ENCODE results near the gene SERPINA1. TPM values are rescaled to one million over a fixed set of nuclear protein-coding genes. Genes with fewer than 3 reads are reported as not detected.
A peak's percentile ranks its signal among the peaks of the same experiment; 100 is the strongest.

SERPINA1 gene
- total and polyA plus RNA-seq, 2 of the 13 experiments (the other 11 are each of a cell fraction or from before 2014, with no cell fraction given) = 3,266 to 11,015 TPM

- TF ChIP-seq, protein P1, sequence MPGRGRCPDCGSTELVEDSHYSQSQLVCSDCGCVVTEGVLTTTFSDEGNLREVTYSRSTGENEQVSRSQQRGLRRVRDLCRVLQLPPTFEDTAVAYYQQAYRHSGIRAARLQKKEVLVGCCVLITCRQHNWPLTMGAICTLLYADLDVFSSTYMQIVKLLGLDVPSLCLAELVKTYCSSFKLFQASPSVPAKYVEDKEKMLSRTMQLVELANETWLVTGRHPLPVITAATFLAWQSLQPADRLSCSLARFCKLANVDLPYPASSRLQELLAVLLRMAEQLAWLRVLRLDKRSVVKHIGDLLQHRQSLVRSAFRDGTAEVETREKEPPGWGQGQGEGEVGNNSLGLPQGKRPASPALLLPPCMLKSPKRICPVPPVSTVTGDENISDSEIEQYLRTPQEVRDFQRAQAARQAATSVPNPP (CRISPR knock-in tag; IDR thresholded peaks at IDR 0.05) = peak; percentile 70; the same call in 1 of the 2 replicates
- peak; percentile 88 for TF ChIP-seq ARNTL (CRISPR knock-in tag; IDR thresholded peaks at IDR 0.05)
- TF ChIP-seq TEAD2 (CRISPR knock-in tag; IDR thresholded peaks at IDR 0.05) = no peak
- TF ChIP-seq ZNF891 (CRISPR knock-in tag; IDR thresholded peaks at IDR 0.05) = peak; percentile 92
- TF ChIP-seq RBM39 (IDR thresholded peaks at IDR 0.05; ENCODE audit: low read depth, low read length, poor library complexity, severe bottlenecking) = peak; percentile 74
- no peak for TF ChIP-seq MTA3 (CRISPR knock-in tag; IDR thresholded peaks at IDR 0.05)
- peak; percentile 48; the same call in 1 of the 2 replicates for TF ChIP-seq IRF2 (CRISPR knock-in tag; IDR thresholded peaks at IDR 0.05)
- TF ChIP-seq ISL2 (CRISPR knock-in tag; IDR thresholded peaks at IDR 0.05) = peak; percentile 91
- TF ChIP-seq MEF2D (CRISPR knock-in tag; IDR thresholded peaks at IDR 0.05) = peak; percentile 94
- peak; percentile 68; the same call in 1 of the 2 replicates for TF ChIP-seq BRCA1 (CRISPR knock-in tag; IDR thresholded peaks at IDR 0.05)
- TF ChIP-seq FIP1L1 (IDR thresholded peaks at IDR 0.05; ENCODE audit: borderline replicate concordance, insufficient read depth, low read depth, low read length) = peak; percentile 51; the same call in 1 of the 2 replicates
- TF ChIP-seq RFXANK (CRISPR knock-in tag; IDR thresholded peaks at IDR 0.05) = peak; percentile 86
- peak; percentile 93 for TF ChIP-seq ZNF710 (CRISPR knock-in tag; IDR thresholded peaks at IDR 0.05; ENCODE audit: borderline replicate concordance)
- TF ChIP-seq FOXA1 (IDR thresholded peaks at IDR 0.05) = no peak
- TF ChIP-seq FOXA1 (CRISPR knock-in tag; IDR thresholded peaks at IDR 0.05) = peak; percentile 83
- peak; percentile 51; the same call in 1 of the 2 replicates for TF ChIP-seq GABPB1 (CRISPR knock-in tag; IDR thresholded peaks at IDR 0.05)
- TF ChIP-seq IKZF5 (CRISPR knock-in tag; IDR thresholded peaks at IDR 0.05) = peak; percentile 88
- TF ChIP-seq HMG20A (CRISPR knock-in tag; IDR thresholded peaks at IDR 0.05; ENCODE audit: borderline replicate concordance) = peak; percentile 83
- peak; percentile 42; the same call in 1 of the 2 replicates for TF ChIP-seq SMYD3 (CRISPR knock-in tag; IDR thresholded peaks at IDR 0.05)
- peak; percentile 24; the same call in 1 of the 2 replicates for TF ChIP-seq ZNF274 (CRISPR knock-in tag; IDR thresholded peaks at IDR 0.05)
- peak; percentile 72 for TF ChIP-seq AGO2 (optimal IDR thresholded peaks at IDR 0.05; ENCODE audit: low read depth, low read length)
- TF ChIP-seq JDP2 (CRISPR knock-in tag; IDR thresholded peaks at IDR 0.05; ENCODE audit: borderline replicate concordance) = peak; percentile 74; the same call in 1 of the 2 replicates
- TF ChIP-seq, protein P2, sequence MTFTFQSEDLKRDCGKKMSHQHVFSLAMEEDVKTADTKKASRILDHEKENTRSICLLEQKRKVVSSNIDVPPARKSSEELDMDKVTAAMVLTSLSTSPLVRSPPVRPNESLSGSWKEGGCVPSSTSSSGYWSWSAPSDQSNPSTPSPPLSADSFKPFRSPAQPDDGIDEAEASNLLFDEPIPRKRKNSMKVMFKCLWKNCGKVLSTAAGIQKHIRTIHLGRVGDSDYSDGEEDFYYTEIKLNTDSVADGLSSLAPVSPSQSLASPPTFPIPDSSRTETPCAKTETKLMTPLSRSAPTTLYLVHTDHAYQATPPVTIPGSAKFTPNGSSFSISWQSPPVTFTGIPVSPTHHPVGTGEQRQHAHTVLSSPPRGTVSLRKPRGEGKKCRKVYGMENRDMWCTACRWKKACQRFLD (CRISPR knock-in tag; IDR thresholded peaks at IDR 0.05; ENCODE audit: borderline replicate concordance) = peak; percentile 82; the same call in 1 of the 2 replicates
- TF ChIP-seq SALL1 (CRISPR knock-in tag; IDR thresholded peaks at IDR 0.05) = peak; percentile 99
- no peak for TF ChIP-seq ZFP36L2 (CRISPR knock-in tag; IDR thresholded peaks at IDR 0.05)
- peak; percentile 87 for TF ChIP-seq POGZ (CRISPR knock-in tag; IDR thresholded peaks at IDR 0.05)
- peak; percentile 70 for TF ChIP-seq ZNF124 (CRISPR knock-in tag; IDR thresholded peaks at IDR 0.05)
These were observed at the start of gene SERPINA1 (continued) for GRCh38 chr14:94388384-94389103.
